Measurements from ENCODE around the gene COL4A6.

The COL4A6 gene

GRCh38 chrX:108299704-108300103 lies 138.5 kb downstream of the COL4A6 start:
- H3K4me2 ChIP-seq (ENCODE audit: low read depth, low read length, poor library complexity, severe bottlenecking): no peak overlapping the region
- H3K27ac ChIP-seq (ENCODE audit: low read depth, low read length): no peak overlapping the region
- H3K9ac ChIP-seq (ENCODE audit: low read length): no peak overlapping the region

GRCh38 chrX:108299101-108299591 lies 139.1 kb downstream of the COL4A6 start:
- Histone ChIP-seq H3K9me3 (ENCODE audit: insufficient read depth, low read length) (no peaks in the 10 kb centered on the region), H2AFZ (ENCODE audit: low read depth, low read length, severe bottlenecking) (no peak overlapping the region), H3K4me2 (ENCODE audit: low read depth, low read length, poor library complexity, severe bottlenecking) (no peak overlapping the region), H3K27ac (ENCODE audit: low read depth, low read length) (no peak overlapping the region), H3K36me3 (ENCODE audit: low read length) (no peaks in the 10 kb centered on the region), H3K27me3 (ENCODE audit: low read length) (no peaks in the 10 kb centered on the region), H3K79me2 (ENCODE audit: insufficient read depth, low read length) (no peaks in the 10 kb centered on the region), H3K9ac (ENCODE audit: low read length) (no peak overlapping the region), H3K9me2 (replicated peaks; ENCODE audit: insufficient read depth, low read length) (no peaks in the 10 kb centered on the region), H4K20me1 (ENCODE audit: low read depth, low read length) (no peaks in the 10 kb centered on the region), H3K4me3 (ENCODE audit: insufficient read depth, low read length, poor library complexity, severe bottlenecking) (no peak overlapping the region), H3F3A (ENCODE audit: insufficient read depth) (no peaks in the 10 kb centered on the region)
- TF ChIP-seq EZH2phosphoT487 (conservative IDR thresholded peaks at IDR 0.05; ENCODE audit: low read length) (no peak), CTCF (IDR thresholded peaks at IDR 0.05; ENCODE audit: insufficient read depth, low read length, poor library complexity, severe bottlenecking) (no peak)

More at GRCh38 chrX:108299704-108300103, 138.5 kb downstream of the COL4A6 start:
- no peaks in the 10 kb centered on the region for H3K27me3 ChIP-seq (ENCODE audit: low read length)
- TF ChIP-seq EZH2phosphoT487 (conservative IDR thresholded peaks at IDR 0.05; ENCODE audit: low read length) (no peak), CTCF (IDR thresholded peaks at IDR 0.05; ENCODE audit: insufficient read depth, low read length, poor library complexity, severe bottlenecking) (no peak)
- H3K9me3 ChIP-seq (ENCODE audit: insufficient read depth, low read length): no peaks in the 10 kb centered on the region
- H3K79me2 ChIP-seq (ENCODE audit: insufficient read depth, low read length): no peaks in the 10 kb centered on the region
- no peak overlapping the region for H3K4me3 ChIP-seq (ENCODE audit: insufficient read depth, low read length, poor library complexity, severe bottlenecking)
- H3F3A ChIP-seq (ENCODE audit: insufficient read depth): no peaks in the 10 kb centered on the region
- H4K20me1 ChIP-seq (ENCODE audit: low read depth, low read length): no peaks in the 10 kb centered on the region
- H3K9me2 ChIP-seq (replicated peaks; ENCODE audit: insufficient read depth, low read length): no peaks in the 10 kb centered on the region
- no peaks in the 10 kb centered on the region for H3K36me3 ChIP-seq (ENCODE audit: low read length)
- H2AFZ ChIP-seq (ENCODE audit: low read depth, low read length, severe bottlenecking): no peak overlapping the region

- H3F3A ChIP-seq (ENCODE audit: insufficient read depth): no peaks in the 10 kb centered on the region
- no peaks in the 10 kb centered on the region for H3K79me2 ChIP-seq (ENCODE audit: insufficient read depth, low read length)
- H3K9ac ChIP-seq (ENCODE audit: low read length): no peak overlapping the region
- H3K9me3 ChIP-seq (ENCODE audit: insufficient read depth, low read length): no peaks in the 10 kb centered on the region
- H3K4me3 ChIP-seq (ENCODE audit: insufficient read depth, low read length, poor library complexity, severe bottlenecking): no peak overlapping the region
- no peaks in the 10 kb centered on the region for H4K20me1 ChIP-seq (ENCODE audit: low read depth, low read length)
- no peak overlapping the region for H3K27ac ChIP-seq (ENCODE audit: low read depth, low read length)
- no peaks in the 10 kb centered on the region for H3K9me2 ChIP-seq (replicated peaks; ENCODE audit: insufficient read depth, low read length)
- no peak overlapping the region for H3K4me2 ChIP-seq (ENCODE audit: low read depth, low read length, poor library complexity, severe bottlenecking)
- no peaks in the 10 kb centered on the region for H3K36me3 ChIP-seq (ENCODE audit: low read length)
- no peaks in the 10 kb centered on the region for H3K27me3 ChIP-seq (ENCODE audit: low read length)
- TF ChIP-seq CTCF (IDR thresholded peaks at IDR 0.05; ENCODE audit: insufficient read depth, low read length, poor library complexity, severe bottlenecking): no peak
- TF ChIP-seq EZH2phosphoT487 (conservative IDR thresholded peaks at IDR 0.05; ENCODE audit: low read length): no peak
- H2AFZ ChIP-seq (ENCODE audit: low read depth, low read length, severe bottlenecking): no peak overlapping the region
Observed at GRCh38 chrX:108298165-108298602, 140.0 kb downstream of the COL4A6 start.
